Parathyroid adenoma (tissue), 2 donors: ENCODE results near the gene KRT86.
A peak's percentile ranks its signal among the peaks of the same experiment; 100 is the strongest.
"Not testable (repeated sequence)": the region's sequence is repeated elsewhere in the genome, so short reads cannot be mapped to it uniquely, and the experiment has no call there.

Experiments
- H2AFZ ChIP-seq: fragments of 300-600 bp; sonication (generic); one replicate; pipeline ENCODE4 v1.7.0; 2017; ENCODE audit warnings: antibody characterized with exemption, mild to moderate bottlenecking
- H3K27ac ChIP-seq: fragments of 300-600 bp; sonication (generic); one replicate; pipeline ENCODE4 v1.7.0; 2017
- H3K27me3 ChIP-seq: fragments of 300-600 bp; sonication (generic); one replicate; pipeline ENCODE4 v1.7.0; 2017; ENCODE audit warnings: low read length; ENCODE audit not compliant: control insufficient read depth, insufficient read depth
- H3K36me3 ChIP-seq: fragments of 300-600 bp; sonication (generic); one replicate; pipeline ENCODE4 v1.7.0; 2017; ENCODE audit warnings: low read length; ENCODE audit not compliant: control insufficient read depth, insufficient read depth
- H3K4me1 ChIP-seq: fragments of 300-600 bp; sonication (generic); one replicate; pipeline ENCODE4 v1.7.0; 2017; ENCODE audit warnings: control low read depth
- H3K4me2 ChIP-seq: fragments of 300-600 bp; sonication (generic); one replicate; pipeline ENCODE4 v1.7.0; 2017; ENCODE audit warnings: low read length
- H3K4me3 ChIP-seq: fragments of 300-600 bp; sonication (generic); one replicate; pipeline ENCODE4 v1.7.0; 2017; ENCODE audit warnings: low read depth, low read length
- H3K79me2 ChIP-seq: fragments of 300-600 bp; sonication (generic); one replicate; pipeline ENCODE4 v1.7.0; 2017; ENCODE audit warnings: control low read depth
- H3K9ac ChIP-seq: fragments of 300-600 bp; sonication (generic); one replicate; pipeline ENCODE4 v1.7.0; 2017; ENCODE audit warnings: mild to moderate bottlenecking
- H3K9me3 ChIP-seq: fragments of 300-600 bp; sonication (generic); one replicate; pipeline ENCODE4 v1.7.0; 2017; ENCODE audit warnings: low read length; ENCODE audit not compliant: control insufficient read depth
- TF ChIP-seq, protein P1 (sequence below): fragments of 300-600 bp; sonication (generic); IDR thresholded peaks from one replicate; pipeline ENCODE4 v1.7.0; 2017; ENCODE audit warnings: antibody characterized with exemption, mild to moderate bottlenecking
- donor health status: primary hyperparathyroidism.

Gene KRT86

DNA sequence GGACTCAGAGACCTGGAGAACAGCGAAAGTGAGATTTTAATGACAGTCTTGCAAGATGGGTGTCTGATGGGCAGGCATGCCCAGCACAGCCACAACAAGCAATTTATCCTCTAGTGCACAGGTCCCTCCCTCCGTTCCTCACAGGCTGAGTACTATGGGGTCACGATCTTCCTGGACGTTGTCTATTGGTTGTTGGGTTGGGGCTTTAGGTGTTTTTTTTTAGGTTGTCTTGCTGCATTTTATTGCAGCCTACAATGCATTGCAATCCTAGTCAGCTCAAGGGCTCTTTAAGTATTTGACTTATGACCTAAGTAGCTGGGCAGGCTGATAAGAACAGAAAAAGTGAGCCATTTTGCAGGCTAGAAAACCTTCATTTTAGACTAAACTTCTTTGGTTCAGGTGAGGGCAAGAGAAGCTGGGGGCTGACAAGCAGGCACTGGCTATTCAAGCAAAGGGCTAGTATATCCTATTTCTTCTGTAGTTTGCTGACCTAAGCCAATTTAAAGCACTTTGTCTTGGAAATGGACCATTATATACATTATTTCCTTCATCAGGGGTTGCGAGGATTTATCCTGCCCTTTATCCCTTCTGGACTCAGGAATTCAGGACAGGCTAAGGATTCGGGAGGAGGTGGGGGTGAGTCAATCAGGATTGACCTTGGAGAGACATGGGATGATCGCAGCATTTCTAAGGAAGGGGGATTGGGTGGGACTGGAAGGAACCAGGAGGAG is 35.4 kb upstream of the KRT86 start:
- Histone ChIP-seq H3K36me3 (no peaks in the 10 kb centered on the region), H2AFZ (no peak overlapping the region), H3K27ac (no peak overlapping the region), H3K4me3 (no peak overlapping the region), H3K4me1 (peaks cover 20% of the 10 kb centered on the region), H3K79me2 (no peaks in the 10 kb centered on the region), H3K4me2 (no peak overlapping the region), H3K9me3 (no peaks in the 10 kb centered on the region), H3K27me3 (no peaks in the 10 kb centered on the region), H3K9ac (no peak overlapping the region)
- TF ChIP-seq, protein P1, sequence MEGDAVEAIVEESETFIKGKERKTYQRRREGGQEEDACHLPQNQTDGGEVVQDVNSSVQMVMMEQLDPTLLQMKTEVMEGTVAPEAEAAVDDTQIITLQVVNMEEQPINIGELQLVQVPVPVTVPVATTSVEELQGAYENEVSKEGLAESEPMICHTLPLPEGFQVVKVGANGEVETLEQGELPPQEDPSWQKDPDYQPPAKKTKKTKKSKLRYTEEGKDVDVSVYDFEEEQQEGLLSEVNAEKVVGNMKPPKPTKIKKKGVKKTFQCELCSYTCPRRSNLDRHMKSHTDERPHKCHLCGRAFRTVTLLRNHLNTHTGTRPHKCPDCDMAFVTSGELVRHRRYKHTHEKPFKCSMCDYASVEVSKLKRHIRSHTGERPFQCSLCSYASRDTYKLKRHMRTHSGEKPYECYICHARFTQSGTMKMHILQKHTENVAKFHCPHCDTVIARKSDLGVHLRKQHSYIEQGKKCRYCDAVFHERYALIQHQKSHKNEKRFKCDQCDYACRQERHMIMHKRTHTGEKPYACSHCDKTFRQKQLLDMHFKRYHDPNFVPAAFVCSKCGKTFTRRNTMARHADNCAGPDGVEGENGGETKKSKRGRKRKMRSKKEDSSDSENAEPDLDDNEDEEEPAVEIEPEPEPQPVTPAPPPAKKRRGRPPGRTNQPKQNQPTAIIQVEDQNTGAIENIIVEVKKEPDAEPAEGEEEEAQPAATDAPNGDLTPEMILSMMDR = no peak

DNA sequence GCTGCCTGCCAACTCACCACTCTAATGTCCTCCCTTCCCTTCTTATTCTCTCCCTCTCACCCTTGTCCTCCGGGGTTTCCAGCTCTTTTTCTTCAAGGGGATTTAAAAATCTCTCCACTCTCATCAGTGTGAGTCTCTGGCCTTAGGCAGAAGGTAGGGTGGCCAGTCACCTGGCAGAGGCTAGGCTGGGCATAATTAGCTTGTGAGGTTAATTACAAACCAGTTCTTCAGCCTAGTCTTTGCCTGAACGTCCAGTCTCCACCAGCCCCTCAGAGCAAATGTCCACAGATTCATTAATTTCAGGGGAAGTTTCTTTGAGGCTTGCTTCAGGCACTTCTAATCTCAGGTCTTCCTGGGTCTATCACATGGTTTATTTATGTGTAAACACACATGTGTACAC is 34.7 kb upstream of the KRT86 start:
- no peaks in the 10 kb centered on the region for H3K27me3 ChIP-seq
- H2AFZ ChIP-seq = no peak overlapping the region
- H3K4me3 ChIP-seq = no peak overlapping the region
- H3K27ac ChIP-seq = no peak overlapping the region
- TF ChIP-seq, protein P1 = no peak
- H3K9ac ChIP-seq = no peak overlapping the region
- H3K9me3 ChIP-seq = no peaks in the 10 kb centered on the region
- H3K36me3 ChIP-seq = no peaks in the 10 kb centered on the region
- no peaks in the 10 kb centered on the region for H3K79me2 ChIP-seq
- H3K4me2 ChIP-seq = no peak overlapping the region
- peaks cover 27% of the 10 kb centered on the region for H3K4me1 ChIP-seq

DNA sequence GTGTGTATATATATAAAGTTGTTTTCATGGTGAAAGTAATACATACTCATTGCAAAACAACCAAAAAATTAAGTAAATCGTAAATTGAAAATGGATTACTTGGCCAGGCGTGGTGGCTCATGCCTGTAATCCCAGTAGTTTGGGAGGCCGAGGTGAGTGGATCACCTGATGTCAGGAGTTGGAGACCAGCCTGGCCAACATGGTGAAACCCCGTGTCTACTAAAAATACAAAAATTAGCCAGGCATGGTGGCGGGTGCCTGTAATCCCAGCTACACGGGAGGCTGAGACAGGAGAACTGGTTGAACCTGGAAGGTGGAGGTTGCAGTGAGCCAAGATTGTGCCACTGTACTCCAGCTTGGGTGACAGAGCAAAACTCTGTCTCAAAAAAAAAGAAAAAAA is 34.2 kb upstream of the KRT86 start:
- not testable (repeated sequence) for H3K79me2 ChIP-seq, H3K27ac ChIP-seq, H3K4me2 ChIP-seq, H2AFZ ChIP-seq, H3K4me3 ChIP-seq, H3K27me3 ChIP-seq, H3K9ac ChIP-seq, H3K36me3 ChIP-seq, H3K9me3 ChIP-seq
- H3K4me1 ChIP-seq = peaks cover 32% of the 10 kb centered on the region

DNA sequence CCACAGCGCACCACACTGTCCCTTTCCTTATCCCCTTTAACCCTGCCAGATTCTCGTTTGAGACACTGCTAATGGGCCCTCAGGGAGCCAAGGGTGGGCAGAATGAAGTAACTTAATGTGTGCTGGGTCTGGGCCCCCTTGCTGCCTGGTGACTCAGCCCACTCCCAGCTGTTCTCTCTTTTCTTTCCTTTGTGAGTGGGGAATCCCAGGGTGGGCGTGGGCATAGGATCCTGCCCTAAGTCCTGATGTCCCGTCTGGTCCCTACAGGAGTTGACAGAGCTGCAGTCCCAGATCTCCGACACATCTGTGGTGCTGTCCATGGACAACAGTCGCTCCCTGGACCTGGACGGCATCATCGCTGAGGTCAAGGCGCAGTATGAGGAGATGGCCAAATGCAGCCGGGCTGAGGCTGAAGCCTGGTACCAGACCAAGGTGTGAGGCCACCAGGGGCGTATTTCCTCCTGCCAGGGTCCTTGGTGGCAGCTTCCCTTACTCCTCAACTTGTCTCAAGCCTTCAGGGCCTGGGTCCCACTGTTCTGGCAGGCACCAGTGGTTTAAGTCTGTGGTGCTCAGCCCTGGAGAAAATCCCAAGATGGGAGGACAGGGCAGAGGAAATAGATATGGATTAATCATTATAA is 33.1 kb upstream of the KRT86 start:
- H3K27me3 ChIP-seq = no peaks in the 10 kb centered on the region
- no peak overlapping the region for H2AFZ ChIP-seq
- H3K79me2 ChIP-seq = no peaks in the 10 kb centered on the region
- TF ChIP-seq, protein P1 = no peak
- peaks cover 34% of the 10 kb centered on the region for H3K4me1 ChIP-seq
- no peak overlapping the region for H3K27ac ChIP-seq
- no peak overlapping the region for H3K4me3 ChIP-seq
- no peak overlapping the region for H3K9ac ChIP-seq
- H3K9me3 ChIP-seq = no peaks in the 10 kb centered on the region
- H3K36me3 ChIP-seq = no peaks in the 10 kb centered on the region
- no peak overlapping the region for H3K4me2 ChIP-seq

DNA sequence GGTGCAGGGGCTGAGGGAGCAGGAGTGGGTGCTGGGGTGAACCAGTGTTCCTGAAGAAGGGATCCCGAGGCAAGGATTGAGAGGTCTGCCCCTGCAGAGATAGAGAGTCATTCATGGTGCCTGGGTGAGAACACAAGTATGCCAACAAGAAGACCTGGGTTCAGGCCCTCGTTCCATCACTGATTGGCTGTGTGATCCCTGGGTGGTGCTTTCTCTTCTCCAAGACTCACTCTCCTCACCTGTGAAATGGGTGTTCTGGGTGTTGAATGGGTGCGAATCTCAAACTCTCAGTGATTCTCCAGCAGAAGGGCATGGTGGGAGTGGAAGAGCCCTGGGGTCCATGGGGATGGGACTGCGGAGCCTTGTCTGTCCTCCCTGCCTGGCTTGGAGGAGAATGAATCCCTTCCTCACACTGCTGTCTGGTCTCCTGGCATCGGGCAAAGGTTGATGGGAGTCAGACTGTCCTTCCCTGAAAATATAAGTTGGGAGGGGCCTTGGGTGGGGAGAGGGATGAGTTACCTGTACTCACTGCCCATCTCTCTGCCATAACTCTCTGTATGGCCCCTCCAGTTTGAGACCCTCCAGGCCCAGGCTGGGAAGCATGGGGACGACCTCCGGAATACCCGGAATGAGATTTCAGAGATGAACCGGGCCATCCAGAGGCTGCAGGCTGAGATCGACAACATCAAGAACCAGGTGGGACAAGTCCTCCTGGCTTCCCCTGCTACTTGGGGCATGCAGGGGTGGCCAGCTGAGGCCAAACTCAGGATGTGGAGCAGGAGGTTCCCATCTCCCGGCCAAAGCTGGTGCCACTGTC is 31.8 kb upstream of the KRT86 start:
- Histone ChIP-seq H3K9me3 (no peaks in the 10 kb centered on the region), H3K4me3 (no peak overlapping the region), H3K9ac (no peak overlapping the region), H3K4me2 (peak overlapping the region; percentile 68), H3K4me1 (peaks cover 38% of the 10 kb centered on the region), H3K27ac (peak overlapping the region; percentile 100), H3K36me3 (no peaks in the 10 kb centered on the region), H3K79me2 (no peaks in the 10 kb centered on the region), H3K27me3 (no peaks in the 10 kb centered on the region), H2AFZ (peak overlapping the region; percentile 90)
- TF ChIP-seq, protein P1 = no peak
